PFSK-1 (cell line): ENCODE results near the gene SLC4A11.

Source experiments
- FOXP2 ChIP-seq: optimal IDR thresholded peaks from 2 replicates; pipeline ENCODE3; 2011; ENCODE audit warnings: borderline replicate concordance, control low read depth, inconsistent platforms; ENCODE audit not compliant: insufficient read depth; ENCODE audit errors: extremely low read length, extremely low read depth
- POLR2AphosphoS5 ChIP-seq: IDR thresholded peaks from 2 replicates; pipeline ENCODE4 v1.6.1; 2012; ENCODE audit warnings: low read depth, mild to moderate bottlenecking, control low read depth, low read length, moderate library complexity
- REST ChIP-seq, 2 experiments: IDR thresholded peaks; 2 replicates each; pipeline versions ENCODE4 v1.6.1 to v1.8.0; 2011 to 2012; ENCODE audit warnings: low read depth in 2 of 2, low read length in 2 of 2, control low read depth in 1 of 2, inconsistent platforms in 1 of 2, mild to moderate bottlenecking in 1 of 2, moderate library complexity in 1 of 2; ENCODE audit not compliant: insufficient read depth in 1 of 2
- SIN3A ChIP-seq: IDR thresholded peaks from 2 replicates; pipeline ENCODE4 v1.6.1; 2012; ENCODE audit warnings: mild to moderate bottlenecking, low read length, moderate library complexity, borderline replicate concordance; ENCODE audit not compliant: insufficient read depth
- TAF1 ChIP-seq: IDR thresholded peaks from 2 replicates; pipeline ENCODE4 v1.6.1; 2012; ENCODE audit warnings: low read length, control low read depth, borderline replicate concordance; ENCODE audit not compliant: insufficient read depth

- TF ChIP-seq TAF1 (no peak), SIN3A (no peak), POLR2AphosphoS5 (no peak), REST (IDR thresholded peaks at IDR 0.05; ENCODE audit: insufficient read depth in 1 of 2, low read depth in 2 of 2, low read length in 2 of 2) (no peak), FOXP2 (no peak)
These were observed 903 bp downstream of the SLC4A11 start for GRCh38 chr20:3237958-3238615.
